ENCODE results near the gene MAST4.

The MAST4 gene

GRCh38 chr5:67153292-67153691, 557.1 kb downstream of the MAST4 start:
- Histone ChIP-seq H3K4me1 (ENCODE audit: control insufficient read depth, insufficient read depth, low read length, poor library complexity, severe bottlenecking) (peaks cover 7% of the 10 kb centered on the region), H3K27me3 (replicated peaks; ENCODE audit: control insufficient read depth, insufficient read depth, low read length, poor library complexity, severe bottlenecking) (no peaks in the 10 kb centered on the region), H3K36me3 (ENCODE audit: control insufficient read depth, insufficient read depth, low read length) (peaks cover 4% of the 10 kb centered on the region), H3K27ac (ENCODE audit: insufficient read depth, low read length, poor library complexity, severe bottlenecking) (no peak overlapping the region), H3K4me3 (ENCODE audit: insufficient read depth, low read depth, low read length, poor library complexity, severe bottlenecking) (no peak overlapping the region), H3K9me3 (ENCODE audit: control insufficient read depth, low read length) (no peaks in the 10 kb centered on the region)
- no peak for DNase-seq

DNA sequence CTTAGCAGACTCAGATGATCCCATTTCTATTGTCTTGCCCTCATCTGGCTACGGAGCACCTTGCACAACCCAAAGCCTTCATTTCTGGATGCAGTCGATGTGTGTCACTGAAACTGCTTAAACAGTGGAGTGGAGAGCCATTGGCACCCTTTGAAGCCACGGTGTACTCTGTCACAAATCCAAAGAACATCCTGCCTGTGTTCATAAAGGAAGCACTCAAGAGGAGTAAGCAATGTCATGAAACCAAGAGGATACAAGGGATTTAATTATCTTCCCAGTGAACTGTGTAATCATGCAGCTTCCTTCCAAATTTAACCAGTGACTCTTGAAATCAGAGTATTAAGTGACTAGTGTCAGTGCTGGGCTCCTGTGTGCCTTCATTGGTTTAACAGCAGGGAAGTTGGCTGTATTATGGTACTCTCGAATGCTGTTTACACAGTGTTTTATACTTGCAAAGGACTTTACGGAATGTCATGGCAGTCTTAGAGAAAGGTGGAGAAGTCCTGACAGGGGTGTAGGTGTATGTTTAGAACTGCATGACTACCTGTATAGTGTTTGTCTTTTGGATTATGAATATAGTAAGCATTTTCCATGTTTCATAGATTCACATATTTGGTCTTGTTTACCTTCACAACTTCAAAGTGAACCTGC, 558.5 kb downstream of the MAST4 start:
- DNase-seq, result no peak
- H3K27ac ChIP-seq (ENCODE audit: insufficient read depth, low read length, poor library complexity, severe bottlenecking), result no peak overlapping the region
- peaks cover 4% of the 10 kb centered on the region for H3K36me3 ChIP-seq (ENCODE audit: control insufficient read depth, insufficient read depth, low read length)
- no peaks in the 10 kb centered on the region for H3K27me3 ChIP-seq (replicated peaks; ENCODE audit: control insufficient read depth, insufficient read depth, low read length, poor library complexity, severe bottlenecking)
- peaks cover 17% of the 10 kb centered on the region for H3K4me1 ChIP-seq (ENCODE audit: control insufficient read depth, insufficient read depth, low read length, poor library complexity, severe bottlenecking)
- H3K4me3 ChIP-seq (ENCODE audit: insufficient read depth, low read depth, low read length, poor library complexity, severe bottlenecking), result no peak overlapping the region
- no peaks in the 10 kb centered on the region for H3K9me3 ChIP-seq (ENCODE audit: control insufficient read depth, low read length)

- DNase-seq, result peak; percentile 23 to 46 (median 26)
- Histone ChIP-seq H3K36me3 (ENCODE audit: control insufficient read depth, insufficient read depth, low read length) (peaks cover 4% of the 10 kb centered on the region), H3K27me3 (replicated peaks; ENCODE audit: control insufficient read depth, insufficient read depth, low read length, poor library complexity, severe bottlenecking) (no peaks in the 10 kb centered on the region), H3K9me3 (ENCODE audit: control insufficient read depth, low read length) (no peaks in the 10 kb centered on the region), H3K4me3 (ENCODE audit: insufficient read depth, low read depth, low read length, poor library complexity, severe bottlenecking) (no peak overlapping the region), H3K4me1 (ENCODE audit: control insufficient read depth, insufficient read depth, low read length, poor library complexity, severe bottlenecking) (peaks cover 28% of the 10 kb centered on the region), H3K27ac (ENCODE audit: insufficient read depth, low read length, poor library complexity, severe bottlenecking) (peak overlapping the region; percentile 20)
These were observed 560.9 kb downstream of the MAST4 start for GRCh38 chr5:67156976-67157583.

DNA sequence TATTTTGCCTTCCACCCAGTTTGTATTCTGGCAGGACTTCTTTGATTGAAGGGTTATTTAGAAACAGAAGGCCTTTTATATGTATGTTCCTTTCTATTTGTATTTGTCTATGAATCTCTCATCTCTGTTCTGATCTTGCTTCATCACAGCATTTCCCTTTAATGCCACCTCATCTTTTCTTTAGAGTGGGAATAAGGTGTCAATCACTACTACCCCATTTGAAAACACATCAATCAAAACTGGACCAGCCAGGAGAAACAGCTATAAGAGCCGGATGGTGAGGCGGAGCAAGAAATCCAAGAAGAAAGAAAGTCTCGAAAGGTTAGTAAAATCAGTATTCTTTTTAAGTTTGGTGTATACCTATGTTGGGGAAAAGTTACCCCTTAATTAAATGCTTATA, 564.1 kb downstream of the MAST4 start:
- Histone ChIP-seq H3K4me1 (ENCODE audit: control insufficient read depth, insufficient read depth, low read length, poor library complexity, severe bottlenecking) (peaks cover 59% of the 10 kb centered on the region), H3K9me3 (ENCODE audit: control insufficient read depth, low read length) (no peaks in the 10 kb centered on the region), H3K27me3 (replicated peaks; ENCODE audit: control insufficient read depth, insufficient read depth, low read length, poor library complexity, severe bottlenecking) (no peaks in the 10 kb centered on the region), H3K36me3 (ENCODE audit: control insufficient read depth, insufficient read depth, low read length) (peaks cover 7% of the 10 kb centered on the region), H3K27ac (ENCODE audit: insufficient read depth, low read length, poor library complexity, severe bottlenecking) (peak overlapping the region; percentile 64), H3K4me3 (ENCODE audit: insufficient read depth, low read depth, low read length, poor library complexity, severe bottlenecking) (no peak overlapping the region)
- DNase-seq, result no peak

DNA sequence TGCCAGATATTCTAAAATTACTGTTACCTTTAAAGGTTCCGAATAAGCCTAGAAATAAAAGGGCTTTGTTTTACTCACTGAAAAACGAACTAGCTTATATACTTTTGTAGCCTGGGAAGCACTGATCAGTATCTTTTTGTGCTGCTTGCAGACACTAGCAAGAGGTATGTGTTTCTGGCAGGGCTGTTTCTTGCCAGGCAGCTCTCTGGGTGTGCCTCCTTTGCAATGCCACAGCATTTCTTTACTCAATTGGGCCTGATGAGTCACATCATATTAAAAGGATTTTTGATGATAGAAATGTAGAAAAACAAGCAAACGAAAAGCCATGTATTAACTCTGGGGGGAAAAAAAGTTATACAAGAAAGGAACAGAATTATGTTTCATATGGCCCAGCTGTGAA, 564.8 kb downstream of the MAST4 start:
- Histone ChIP-seq H3K9me3 (ENCODE audit: control insufficient read depth, low read length) (no peaks in the 10 kb centered on the region), H3K27ac (ENCODE audit: insufficient read depth, low read length, poor library complexity, severe bottlenecking) (peak overlapping the region; percentile 64), H3K27me3 (replicated peaks; ENCODE audit: control insufficient read depth, insufficient read depth, low read length, poor library complexity, severe bottlenecking) (no peaks in the 10 kb centered on the region), H3K4me3 (ENCODE audit: insufficient read depth, low read depth, low read length, poor library complexity, severe bottlenecking) (no peak overlapping the region), H3K4me1 (ENCODE audit: control insufficient read depth, insufficient read depth, low read length, poor library complexity, severe bottlenecking) (peaks cover 66% of the 10 kb centered on the region), H3K36me3 (ENCODE audit: control insufficient read depth, insufficient read depth, low read length) (peaks cover 7% of the 10 kb centered on the region)
- peak in 2 of 3 donors; percentile 12 to 37 for DNase-seq

DNA sequence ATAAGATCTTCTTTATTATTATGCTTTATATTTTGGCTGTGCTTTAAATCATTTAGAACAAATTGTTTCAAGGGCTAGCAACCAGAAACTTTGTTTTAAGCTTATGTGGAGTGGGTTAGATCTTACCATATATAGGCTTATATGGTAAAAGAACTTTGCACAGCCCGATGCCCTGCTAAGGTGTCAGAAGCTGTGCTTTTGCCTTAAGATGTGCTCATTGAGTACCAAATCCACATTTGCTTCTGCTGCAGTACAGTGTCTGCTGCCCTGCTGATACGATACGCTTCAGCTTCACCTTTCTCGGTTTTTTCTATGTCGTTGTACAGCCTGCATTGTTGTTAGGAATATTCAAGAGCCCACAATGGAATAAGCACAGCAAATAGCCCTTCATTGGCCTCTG, 565.6 kb downstream of the MAST4 start:
- H3K4me1 ChIP-seq (ENCODE audit: control insufficient read depth, insufficient read depth, low read length, poor library complexity, severe bottlenecking), result peaks cover 67% of the 10 kb centered on the region
- peaks cover 7% of the 10 kb centered on the region for H3K36me3 ChIP-seq (ENCODE audit: control insufficient read depth, insufficient read depth, low read length)
- no peak for DNase-seq
- peak overlapping the region; percentile 64 for H3K27ac ChIP-seq (ENCODE audit: insufficient read depth, low read length, poor library complexity, severe bottlenecking)
- no peaks in the 10 kb centered on the region for H3K9me3 ChIP-seq (ENCODE audit: control insufficient read depth, low read length)
- peak overlapping the region; percentile 20 for H3K4me3 ChIP-seq (ENCODE audit: insufficient read depth, low read depth, low read length, poor library complexity, severe bottlenecking)
- H3K27me3 ChIP-seq (replicated peaks; ENCODE audit: control insufficient read depth, insufficient read depth, low read length, poor library complexity, severe bottlenecking), result no peaks in the 10 kb centered on the region

DNA sequence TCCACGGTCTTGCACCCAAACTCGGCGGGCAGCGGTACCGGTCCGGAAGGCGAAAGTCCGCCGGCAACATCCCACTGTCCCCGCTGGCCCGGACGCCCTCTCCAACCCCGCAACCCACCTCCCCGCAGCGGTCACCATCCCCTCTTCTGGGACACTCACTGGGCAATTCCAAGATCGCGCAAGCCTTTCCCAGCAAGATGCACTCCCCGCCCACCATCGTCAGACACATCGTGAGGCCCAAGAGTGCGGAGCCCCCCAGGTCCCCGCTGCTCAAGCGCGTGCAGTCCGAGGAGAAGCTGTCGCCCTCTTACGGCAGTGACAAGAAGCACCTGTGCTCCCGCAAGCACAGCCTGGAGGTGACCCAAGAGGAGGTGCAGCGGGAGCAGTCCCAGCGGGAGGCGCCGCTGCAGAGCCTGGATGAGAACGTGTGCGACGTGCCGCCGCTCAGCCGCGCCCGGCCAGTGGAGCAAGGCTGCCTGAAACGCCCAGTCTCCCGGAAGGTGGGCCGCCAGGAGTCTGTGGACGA, 567.1 kb downstream of the MAST4 start:
- Histone ChIP-seq H3K36me3 (ENCODE audit: control insufficient read depth, insufficient read depth, low read length) (peaks cover 7% of the 10 kb centered on the region), H3K27ac (ENCODE audit: insufficient read depth, low read length, poor library complexity, severe bottlenecking) (peak overlapping the region; percentile 34), H3K4me3 (ENCODE audit: insufficient read depth, low read depth, low read length, poor library complexity, severe bottlenecking) (peak overlapping the region; percentile 28), H3K4me1 (ENCODE audit: control insufficient read depth, insufficient read depth, low read length, poor library complexity, severe bottlenecking) (peaks cover 73% of the 10 kb centered on the region), H3K27me3 (replicated peaks; ENCODE audit: control insufficient read depth, insufficient read depth, low read length, poor library complexity, severe bottlenecking) (no peaks in the 10 kb centered on the region), H3K9me3 (ENCODE audit: control insufficient read depth, low read length) (no peaks in the 10 kb centered on the region)
- no peak for DNase-seq

- no peak for DNase-seq
- H3K27me3 ChIP-seq (replicated peaks; ENCODE audit: control insufficient read depth, insufficient read depth, low read length, poor library complexity, severe bottlenecking), result no peaks in the 10 kb centered on the region
- H3K9me3 ChIP-seq (ENCODE audit: control insufficient read depth, low read length), result no peaks in the 10 kb centered on the region
- peak overlapping the region; percentile 52 for H3K4me3 ChIP-seq (ENCODE audit: insufficient read depth, low read depth, low read length, poor library complexity, severe bottlenecking)
- peaks cover 69% of the 10 kb centered on the region for H3K4me1 ChIP-seq (ENCODE audit: control insufficient read depth, insufficient read depth, low read length, poor library complexity, severe bottlenecking)
- H3K27ac ChIP-seq (ENCODE audit: insufficient read depth, low read length, poor library complexity, severe bottlenecking), result peak overlapping the region; percentile 85
- peaks cover 7% of the 10 kb centered on the region for H3K36me3 ChIP-seq (ENCODE audit: control insufficient read depth, insufficient read depth, low read length)
These were observed 567.8 kb downstream of the MAST4 start for GRCh38 chr5:67163863-67164595.

DNA sequence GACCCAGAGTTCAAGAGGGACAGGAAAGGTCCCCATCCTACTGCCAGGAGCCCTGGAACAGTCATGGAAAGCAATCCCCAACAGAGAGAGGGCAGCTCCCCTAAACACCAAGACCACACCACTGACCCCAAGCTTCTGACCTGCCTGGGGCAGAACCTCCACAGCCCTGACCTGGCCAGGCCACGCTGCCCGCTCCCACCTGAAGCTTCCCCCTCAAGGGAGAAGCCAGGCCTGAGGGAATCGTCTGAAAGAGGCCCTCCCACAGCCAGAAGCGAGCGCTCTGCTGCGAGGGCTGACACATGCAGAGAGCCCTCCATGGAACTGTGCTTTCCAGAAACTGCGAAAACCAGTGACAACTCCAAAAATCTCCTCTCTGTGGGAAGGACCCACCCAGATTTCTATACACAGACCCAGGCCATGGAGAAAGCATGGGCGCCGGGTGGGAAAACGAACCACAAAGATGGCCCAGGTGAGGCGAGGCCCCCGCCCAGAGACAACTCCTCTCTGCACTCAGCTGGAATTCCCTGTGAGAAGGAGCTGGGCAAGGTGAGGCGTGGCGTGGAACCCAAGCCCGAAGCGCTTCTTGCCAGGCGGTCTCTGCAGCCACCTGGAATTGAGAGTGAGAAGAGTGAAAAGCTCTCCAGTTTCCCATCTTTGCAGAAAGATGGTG, 568.8 kb downstream of the MAST4 start:
- H3K4me3 ChIP-seq (ENCODE audit: insufficient read depth, low read depth, low read length, poor library complexity, severe bottlenecking), result peak overlapping the region; percentile 52
- H3K9me3 ChIP-seq (ENCODE audit: control insufficient read depth, low read length), result no peaks in the 10 kb centered on the region
- no peak for DNase-seq
- peaks cover 7% of the 10 kb centered on the region for H3K36me3 ChIP-seq (ENCODE audit: control insufficient read depth, insufficient read depth, low read length)
- H3K27ac ChIP-seq (ENCODE audit: insufficient read depth, low read length, poor library complexity, severe bottlenecking), result peak overlapping the region; percentile 85
- H3K4me1 ChIP-seq (ENCODE audit: control insufficient read depth, insufficient read depth, low read length, poor library complexity, severe bottlenecking), result peaks cover 60% of the 10 kb centered on the region
- H3K27me3 ChIP-seq (replicated peaks; ENCODE audit: control insufficient read depth, insufficient read depth, low read length, poor library complexity, severe bottlenecking), result no peaks in the 10 kb centered on the region
